ENCODE data around the gene HIF3A. TPM values are rescaled to one million over a fixed set of nuclear protein-coding genes. Genes with fewer than 3 reads are reported as not detected.

HIF3A gene
- total RNA-seq, 1 experiment from 2014 or later, result 0.98 TPM

DNA sequence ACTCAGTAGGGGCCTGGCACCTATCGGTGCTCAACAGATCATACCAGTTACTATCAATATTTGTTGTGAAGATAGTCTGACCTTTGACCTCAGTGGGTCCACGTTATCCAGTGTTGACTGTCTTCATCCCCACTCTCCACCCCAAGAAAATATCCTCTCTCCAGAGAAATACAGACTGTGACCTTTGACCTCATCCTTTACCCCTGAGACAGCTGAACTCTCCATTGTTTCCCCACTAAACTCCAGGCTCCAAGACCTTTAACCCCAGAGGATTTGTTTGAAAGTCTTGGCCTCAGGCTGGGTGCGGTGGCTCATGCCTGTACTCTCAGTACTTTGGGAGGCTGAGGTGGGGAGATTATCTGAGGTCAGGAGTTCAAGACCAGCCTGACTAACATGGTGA lies 27.4 kb downstream of the HIF3A start:
- H3K79me2 ChIP-seq (ENCODE audit: insufficient read depth, low read length), result no peaks in the 10 kb centered on the region
- no peak overlapping the region for H3K4me3 ChIP-seq (replicated peaks in 1 of 2; ENCODE audit: low read depth in 1 of 2, low read length in 2 of 2)
- no peak overlapping the region for H2AFZ ChIP-seq (ENCODE audit: low read depth, low read length, poor library complexity, severe bottlenecking)
- ChIA-PET CTCF (no interaction called here), RAD21 (ENCODE audit: low non-redundant PET in 1 of 2, low total read pairs in 2 of 2, uncharacterized antibody in 2 of 2, unreplicated experiment in 2 of 2) (no interaction called here), POLR2A (no interaction called here)
- no peak for ATAC-seq
- H3K27ac ChIP-seq (ENCODE audit: low read depth, low read length), result no peak overlapping the region
- no peaks in the 10 kb centered on the region for H3K36me3 ChIP-seq (ENCODE audit: control insufficient read depth in 1 of 2, insufficient read depth in 2 of 2, low read length in 2 of 2)
- no peak for DNase-seq (ENCODE audit: low read depth, low spot score)
- H3K9me2 ChIP-seq (ENCODE audit: insufficient read depth), result no peaks in the 10 kb centered on the region
- intact Hi-C loops (cut with micrococcal nuclease), result no loop called here
- no TSS peak for BruUV-seq (replicated peaks)
- H3K9me3 ChIP-seq (ENCODE audit: control insufficient read depth in 1 of 2, insufficient read depth in 1 of 2, low read depth in 1 of 2, low read length in 2 of 2), result peaks cover 6 to 22% of the 10 kb centered on the region in 2 experiments; a peak in 2 of 4 replicates
- H3K27me3 ChIP-seq (ENCODE audit: insufficient read depth, low read length), result no peaks in the 10 kb centered on the region
- H3K9ac ChIP-seq (ENCODE audit: low read length), result no peak overlapping the region
- H3K4me2 ChIP-seq (ENCODE audit: low read length), result no peak overlapping the region
- H4K20me1 ChIP-seq (ENCODE audit: insufficient read depth), result no peaks in the 10 kb centered on the region
- TF ChIP-seq EGR1 (IDR thresholded peaks at IDR 0.05; ENCODE audit: low read depth) (no peak), ZFX (IDR thresholded peaks at IDR 0.05) (no peak), SIN3A (IDR thresholded peaks at IDR 0.05; ENCODE audit: low read depth) (no peak), FOSL1 (IDR thresholded peaks at IDR 0.05; ENCODE audit: low read depth) (no peak)
- TF ChIP-seq, protein P1, sequence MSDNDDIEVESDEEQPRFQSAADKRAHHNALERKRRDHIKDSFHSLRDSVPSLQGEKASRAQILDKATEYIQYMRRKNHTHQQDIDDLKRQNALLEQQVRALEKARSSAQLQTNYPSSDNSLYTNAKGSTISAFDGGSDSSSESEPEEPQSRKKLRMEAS (IDR thresholded peaks at IDR 0.05), result no peak
- TF ChIP-seq, protein P2, sequence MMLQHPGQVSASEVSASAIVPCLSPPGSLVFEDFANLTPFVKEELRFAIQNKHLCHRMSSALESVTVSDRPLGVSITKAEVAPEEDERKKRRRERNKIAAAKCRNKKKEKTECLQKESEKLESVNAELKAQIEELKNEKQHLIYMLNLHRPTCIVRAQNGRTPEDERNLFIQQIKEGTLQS (IDR thresholded peaks at IDR 0.05), result no peak
- H3K4me1 ChIP-seq (ENCODE audit: control insufficient read depth in 1 of 2, insufficient read depth in 2 of 2, low read length in 2 of 2), result no peaks in the 10 kb centered on the region

DNA sequence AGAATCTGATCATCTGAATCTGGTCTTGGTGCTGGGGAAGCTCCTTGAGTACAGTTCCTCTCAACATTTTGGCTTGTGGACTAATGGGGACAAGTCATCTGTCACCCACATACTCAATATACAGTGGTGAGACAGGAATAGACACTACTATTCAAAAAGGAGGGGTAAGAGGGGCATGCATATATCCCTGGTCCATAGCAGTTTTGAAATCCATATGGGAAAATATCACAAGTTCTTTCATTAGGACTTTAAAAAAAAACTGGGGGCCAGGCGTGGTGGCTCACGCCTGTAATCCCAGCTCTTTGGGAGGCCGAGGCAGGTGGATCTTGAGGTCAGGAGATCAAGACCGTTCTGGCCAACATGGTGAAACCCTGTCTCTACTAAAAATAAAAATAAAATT lies 29.8 kb downstream of the HIF3A start:
- Histone ChIP-seq H2AFZ (ENCODE audit: low read depth, low read length, poor library complexity, severe bottlenecking) (no peak overlapping the region), H3K9me2 (ENCODE audit: insufficient read depth) (no peaks in the 10 kb centered on the region), H4K20me1 (ENCODE audit: insufficient read depth) (no peaks in the 10 kb centered on the region), H3K36me3 (ENCODE audit: control insufficient read depth in 1 of 2, insufficient read depth in 2 of 2, low read length in 2 of 2) (no peaks in the 10 kb centered on the region), H3K79me2 (ENCODE audit: insufficient read depth, low read length) (no peaks in the 10 kb centered on the region), H3K4me2 (ENCODE audit: low read length) (no peak overlapping the region), H3K4me1 (ENCODE audit: control insufficient read depth in 1 of 2, insufficient read depth in 2 of 2, low read length in 2 of 2) (no peaks in the 10 kb centered on the region), H3K27me3 (ENCODE audit: insufficient read depth, low read length) (no peaks in the 10 kb centered on the region), H3K27ac (ENCODE audit: low read depth, low read length) (no peak overlapping the region), H3K9ac (ENCODE audit: low read length) (no peak overlapping the region), H3K4me3 (replicated peaks in 1 of 2; ENCODE audit: low read depth in 1 of 2, low read length in 2 of 2) (no peak overlapping the region), H3K9me3 (ENCODE audit: control insufficient read depth in 1 of 2, insufficient read depth in 1 of 2, low read depth in 1 of 2, low read length in 2 of 2) (peaks cover 6 to 22% of the 10 kb centered on the region in 2 experiments; a peak in 2 of 4 replicates)
- no TSS peak for BruUV-seq (replicated peaks)
- POLR2A ChIA-PET, result no interaction called here
- DNase-seq (ENCODE audit: low read depth, low spot score) (no peak), ATAC-seq (no peak)
- RAD21 ChIA-PET (ENCODE audit: low non-redundant PET in 1 of 2, low total read pairs in 2 of 2, uncharacterized antibody in 2 of 2, unreplicated experiment in 2 of 2), result no interaction called here
- TF ChIP-seq EGR1 (IDR thresholded peaks at IDR 0.05; ENCODE audit: low read depth) (no peak), EZH2 (IDR thresholded peaks at IDR 0.05) (no peak), EZH2phosphoT487 (IDR thresholded peaks at IDR 0.05; ENCODE audit: borderline replicate concordance) (no peak), SIN3A (IDR thresholded peaks at IDR 0.05; ENCODE audit: low read depth) (no peak), FOSL1 (IDR thresholded peaks at IDR 0.05; ENCODE audit: low read depth) (no peak), SP1 (IDR thresholded peaks at IDR 0.05; ENCODE audit: low read depth) (no peak), ZFX (IDR thresholded peaks at IDR 0.05) (no peak), ZNF274 (IDR thresholded peaks at IDR 0.05; ENCODE audit: low read depth, low read length) (no peak), JUND (IDR thresholded peaks at IDR 0.05) (no peak), POLR2A (IDR thresholded peaks at IDR 0.05; ENCODE audit: borderline replicate concordance, extremely low read depth, insufficient read depth, insufficient read length) (no peak), RAD21 (IDR thresholded peaks at IDR 0.05; ENCODE audit: low read depth) (no peak), POLR2AphosphoS5 (IDR thresholded peaks at IDR 0.05; ENCODE audit: low read depth, low read length) (no peak)
- TF ChIP-seq, protein P3, sequence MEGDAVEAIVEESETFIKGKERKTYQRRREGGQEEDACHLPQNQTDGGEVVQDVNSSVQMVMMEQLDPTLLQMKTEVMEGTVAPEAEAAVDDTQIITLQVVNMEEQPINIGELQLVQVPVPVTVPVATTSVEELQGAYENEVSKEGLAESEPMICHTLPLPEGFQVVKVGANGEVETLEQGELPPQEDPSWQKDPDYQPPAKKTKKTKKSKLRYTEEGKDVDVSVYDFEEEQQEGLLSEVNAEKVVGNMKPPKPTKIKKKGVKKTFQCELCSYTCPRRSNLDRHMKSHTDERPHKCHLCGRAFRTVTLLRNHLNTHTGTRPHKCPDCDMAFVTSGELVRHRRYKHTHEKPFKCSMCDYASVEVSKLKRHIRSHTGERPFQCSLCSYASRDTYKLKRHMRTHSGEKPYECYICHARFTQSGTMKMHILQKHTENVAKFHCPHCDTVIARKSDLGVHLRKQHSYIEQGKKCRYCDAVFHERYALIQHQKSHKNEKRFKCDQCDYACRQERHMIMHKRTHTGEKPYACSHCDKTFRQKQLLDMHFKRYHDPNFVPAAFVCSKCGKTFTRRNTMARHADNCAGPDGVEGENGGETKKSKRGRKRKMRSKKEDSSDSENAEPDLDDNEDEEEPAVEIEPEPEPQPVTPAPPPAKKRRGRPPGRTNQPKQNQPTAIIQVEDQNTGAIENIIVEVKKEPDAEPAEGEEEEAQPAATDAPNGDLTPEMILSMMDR (IDR thresholded peaks at IDR 0.05 in 2 of 3, conservative IDR thresholded peaks at IDR 0.05 in 1 of 3; ENCODE audit: borderline replicate concordance in 1 of 3, insufficient read depth in 1 of 3, low read depth in 2 of 3, low read length in 2 of 3), result no peak
- TF ChIP-seq, protein P4, sequence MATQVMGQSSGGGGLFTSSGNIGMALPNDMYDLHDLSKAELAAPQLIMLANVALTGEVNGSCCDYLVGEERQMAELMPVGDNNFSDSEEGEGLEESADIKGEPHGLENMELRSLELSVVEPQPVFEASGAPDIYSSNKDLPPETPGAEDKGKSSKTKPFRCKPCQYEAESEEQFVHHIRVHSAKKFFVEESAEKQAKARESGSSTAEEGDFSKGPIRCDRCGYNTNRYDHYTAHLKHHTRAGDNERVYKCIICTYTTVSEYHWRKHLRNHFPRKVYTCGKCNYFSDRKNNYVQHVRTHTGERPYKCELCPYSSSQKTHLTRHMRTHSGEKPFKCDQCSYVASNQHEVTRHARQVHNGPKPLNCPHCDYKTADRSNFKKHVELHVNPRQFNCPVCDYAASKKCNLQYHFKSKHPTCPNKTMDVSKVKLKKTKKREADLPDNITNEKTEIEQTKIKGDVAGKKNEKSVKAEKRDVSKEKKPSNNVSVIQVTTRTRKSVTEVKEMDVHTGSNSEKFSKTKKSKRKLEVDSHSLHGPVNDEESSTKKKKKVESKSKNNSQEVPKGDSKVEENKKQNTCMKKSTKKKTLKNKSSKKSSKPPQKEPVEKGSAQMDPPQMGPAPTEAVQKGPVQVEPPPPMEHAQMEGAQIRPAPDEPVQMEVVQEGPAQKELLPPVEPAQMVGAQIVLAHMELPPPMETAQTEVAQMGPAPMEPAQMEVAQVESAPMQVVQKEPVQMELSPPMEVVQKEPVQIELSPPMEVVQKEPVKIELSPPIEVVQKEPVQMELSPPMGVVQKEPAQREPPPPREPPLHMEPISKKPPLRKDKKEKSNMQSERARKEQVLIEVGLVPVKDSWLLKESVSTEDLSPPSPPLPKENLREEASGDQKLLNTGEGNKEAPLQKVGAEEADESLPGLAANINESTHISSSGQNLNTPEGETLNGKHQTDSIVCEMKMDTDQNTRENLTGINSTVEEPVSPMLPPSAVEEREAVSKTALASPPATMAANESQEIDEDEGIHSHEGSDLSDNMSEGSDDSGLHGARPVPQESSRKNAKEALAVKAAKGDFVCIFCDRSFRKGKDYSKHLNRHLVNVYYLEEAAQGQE (IDR thresholded peaks at IDR 0.05; ENCODE audit: low read depth), result no peak
- TF ChIP-seq, protein P1 (IDR thresholded peaks at IDR 0.05), result no peak
- CTCF ChIA-PET, result no interaction called here
- intact Hi-C loops (cut with micrococcal nuclease), result no loop called here

Data from HCT116 (cell line).